GM12878 (cell line): ENCODE results near the gene OR13C4. TPM values are rescaled to one million over a fixed set of nuclear protein-coding genes. Genes with fewer than 3 reads are reported as not detected.

ENCODE experiments used
- ATAC-seq: fragments of 200-7000 bp; cut with Tn5 transposase; 3 replicates; pipeline ENCODE4 v1.9.1; 2020; ENCODE audit warnings: mild to moderate bottlenecking, moderate library complexity
- Bru-seq: library from RNA; stranded (reverse); fragments of 400-500 nt; gene quantifications from one replicate; lab custom pipeline; 2021; lab: Mats Ljungman, UMichigan
- BruChase-seq, 2 experiments: library from RNA; stranded (reverse); fragments of 400-500 nt; gene quantifications; one replicate each; lab custom pipeline; 2021; lab: Mats Ljungman, UMichigan
- BruUV-seq: library from RNA; stranded (reverse); fragments of 400-500 nt; replicated peaks from 2 replicates; lab custom pipeline; 2021; lab: Mats Ljungman, UMichigan
- CTCF ChIA-PET: fragments of 300-600 bp; sonication (Branson Sonifier 250); formaldehyde crosslinking; extraction: SDS; loops from one replicate; lab custom pipeline; 2021; ENCODE audit warnings: inconsistent platforms; lab: Yijun Ruan, JAX
- POLR2A ChIA-PET: fragments of 350-600 bp; formaldehyde crosslinking; extraction: SDS; loops from one replicate; lab custom pipeline; 2021; ENCODE audit warnings: inconsistent platforms; lab: Charles Lee
- RAD21 ChIA-PET: fragments of 300-600 bp; sonication (Branson Sonifier 250); formaldehyde crosslinking; loops from one replicate; lab custom pipeline; 2023; ENCODE audit warnings: antibody characterized with exemption; ENCODE audit not compliant: unreplicated experiment; lab: Charles Lee
- SMC1A ChIA-PET: fragments of 300-600 bp; sonication (Branson Sonifier 250); formaldehyde crosslinking; loops from one replicate; lab custom pipeline; 2023; ENCODE audit not compliant: unreplicated experiment, uncharacterized antibody; lab: Charles Lee
- DNase-seq: peaks from one replicate; pipeline ENCODE4 v3.0.0-alpha.2; 2011; ENCODE audit warnings: low read depth, low spot score
- FAIRE-seq: peaks from 3 replicates; lab custom pipeline; 2011; peaks lifted over from hg19 to GRCh38; lab: Jason Lieb, UNC
- H2AFZ ChIP-seq: 2 replicates; pipeline ENCODE4 v1.6.0; 2011; ENCODE audit warnings: low read depth, low read length, control low read depth; ENCODE audit not compliant: control insufficient read depth
- H3K27ac ChIP-seq: 2 replicates; pipeline ENCODE4 v1.5.1; 2011; ENCODE audit warnings: control low read depth; ENCODE audit not compliant: control insufficient read depth, insufficient read depth
- H3K27me3 ChIP-seq, 2 experiments: replicated peaks in 1 of 2; 2 replicates each; pipeline versions ENCODE4 v1.6.0 to v1.6.1; 2011; ENCODE audit warnings: low read length in 1 of 2; ENCODE audit not compliant: control insufficient read depth in 2 of 2, insufficient read depth in 2 of 2
- H3K36me3 ChIP-seq, 2 experiments: 2 replicates each; pipeline ENCODE4 v1.5.1; 2011; ENCODE audit warnings: low read length in 1 of 2; ENCODE audit not compliant: control insufficient read depth in 2 of 2, insufficient read depth in 2 of 2
- H3K4me1 ChIP-seq: 2 replicates; pipeline ENCODE4 v1.6.1; 2011; ENCODE audit warnings: mild to moderate bottlenecking, low read length, moderate library complexity, mixed read lengths; ENCODE audit not compliant: control insufficient read depth, insufficient read depth
- H3K4me2 ChIP-seq: 2 replicates; pipeline ENCODE4 v1.6.0; 2011; ENCODE audit warnings: control low read depth; ENCODE audit not compliant: control insufficient read depth, insufficient read depth
- H3K4me3 ChIP-seq: fragments of 200-600 bp; sonication (generic); 2 replicates; pipeline ENCODE4 v1.5.1; 2016
- H3K79me2 ChIP-seq: 2 replicates; pipeline ENCODE4 v1.6.0; 2011; ENCODE audit warnings: low read length; ENCODE audit not compliant: control insufficient read depth, insufficient read depth
- H3K9ac ChIP-seq: 2 replicates; pipeline ENCODE4 v1.8.0; 2011; ENCODE audit warnings: low read length, control low read depth, mixed read lengths; ENCODE audit not compliant: control insufficient read depth, insufficient read depth
- H3K9me3 ChIP-seq: replicated peaks from 3 replicates; pipeline ENCODE4 v1.5.1; 2011; ENCODE audit warnings: mild to moderate bottlenecking, low read length; ENCODE audit not compliant: control insufficient read depth, insufficient read depth
- H4K20me1 ChIP-seq: 2 replicates; pipeline ENCODE4 v1.6.0; 2011; ENCODE audit not compliant: control insufficient read depth, insufficient read depth
- ATF3 ChIP-seq: IDR thresholded peaks from 2 replicates; pipeline ENCODE4 v1.6.1; 2011; ENCODE audit warnings: low read depth, mild to moderate bottlenecking, low read length, moderate library complexity, borderline replicate concordance; ENCODE audit errors: extremely low read depth
- CBFB ChIP-seq: IDR thresholded peaks from 2 replicates; pipeline ENCODE4 v1.6.1; 2016; ENCODE audit warnings: antibody characterized with exemption, low read depth
- E2F8 ChIP-seq: fragments of 450-650 bp; IDR thresholded peaks from 2 replicates; pipeline ENCODE4 v1.6.1; 2018; ENCODE audit warnings: mild to moderate bottlenecking, low read depth, moderate library complexity; ENCODE audit not compliant: partially characterized antibody
- ESRRA ChIP-seq: IDR thresholded peaks from 2 replicates; pipeline ENCODE4 v1.6.1; 2012; ENCODE audit warnings: mild to moderate bottlenecking, low read length, improper control_type of control experiment
- HCFC1 ChIP-seq: fragments of 150-350 bp; IDR thresholded peaks from 2 replicates; pipeline ENCODE4 v1.6.1; 2014; ENCODE audit warnings: low read length
- IRF4 ChIP-seq: IDR thresholded peaks from 2 replicates; pipeline ENCODE4 v1.6.1; 2011; ENCODE audit warnings: low read depth, low read length
- MYB ChIP-seq: fragments of 150-350 bp; IDR thresholded peaks from 2 replicates; pipeline ENCODE4 v1.6.1; 2014; ENCODE audit warnings: mild to moderate bottlenecking, low read depth, low read length, borderline replicate concordance
- MYC ChIP-seq: IDR thresholded peaks from 2 replicates; pipeline ENCODE4 v1.6.1; 2011; ENCODE audit warnings: mild to moderate bottlenecking, low read length, moderate library complexity, inconsistent platforms; ENCODE audit not compliant: insufficient read depth, insufficient replicate concordance, insufficient read length, severe bottlenecking
- RELA ChIP-seq: fragments of 450-650 bp; IDR thresholded peaks from 2 replicates; pipeline ENCODE4 v1.8.0; 2014; ENCODE audit warnings: borderline replicate concordance; ENCODE audit not compliant: partially characterized antibody
- SMAD1 ChIP-seq: fragments of 450-650 bp; IDR thresholded peaks from 2 replicates; pipeline ENCODE4 v1.6.1; 2018; ENCODE audit warnings: mild to moderate bottlenecking, low read depth; ENCODE audit not compliant: partially characterized antibody
- STAT3 ChIP-seq: IDR thresholded peaks from 2 replicates; pipeline ENCODE4 v1.6.1; 2011; ENCODE audit warnings: low read depth, low read length, improper control_type of control experiment
- YY1 ChIP-seq: IDR thresholded peaks from 2 replicates; pipeline ENCODE4 v1.6.1; 2011; ENCODE audit warnings: low read depth, mild to moderate bottlenecking, low read length
- ZBTB4 ChIP-seq: fragments of 450-650 bp; formaldehyde crosslinking; IDR thresholded peaks from 2 replicates; pipeline ENCODE4 v1.4.0; 2022; ENCODE audit warnings: mild to moderate bottlenecking, moderate library complexity
- ZNF622 ChIP-seq: fragments of 450-650 bp; IDR thresholded peaks from 2 replicates; pipeline ENCODE4 v1.6.1; 2017; ENCODE audit warnings: mild to moderate bottlenecking, inconsistent platforms
- in situ Hi-C: fragments of 300-500 bp; cut with MboI; formaldehyde crosslinking; loops from 9 replicates; pipeline ENCODE4 v1.14.3; 2018; ENCODE audit warnings: mixed read lengths
- intact Hi-C: fragments of 100-400 bp; cut with micrococcal nuclease; formaldehyde crosslinking; loops from one replicate; pipeline ENCODE4 v1.14.2; 2022; ENCODE audit not compliant: unreplicated experiment
- long read RNA-seq, 2 experiments: library from polyadenylated mRNA; unstranded; transcript quantifications; one replicate each; pipeline ENCODE4 v2.0.0, GENCODE V29; 2019 to 2020
- polyA minus RNA-seq, 3 experiments: library from RNA; depleted of rRNA, polyadenylated mRNA; stranded (reverse); fragments of >200 nt; gene quantifications; 2 replicates each; pipeline ENCODE4 v1.2.3, GENCODE V29; 2011
- polyA plus RNA-seq, 11 experiments: library from polyadenylated mRNA; depleted of rRNA in 4 of 11; unstranded in 6 of 11; stranded (reverse) in 5 of 11; fragments of >200 nt; fragmentation: Nextera tagmentation in 4 of 11; fragmentation: Illumina TruSeq in 1 of 11; extraction: Ambion mirVana in 4 of 11; extraction: Trizol in 1 of 11; gene quantifications; 1 replicate in 1 of 11; 2 replicates in 10 of 11; pipeline versions ENCODE4 v1.2.1 to v1.2.3, GENCODE V29; 2011 to 2016; ENCODE audit warnings: inconsistent platforms in 2 of 11, missing spikeins in 2 of 11, low read depth in 1 of 11
- total RNA-seq, 4 experiments: library from RNA; depleted of rRNA in 3 of 4; stranded (reverse); fragments of >200 nt in 3 of 4; fragmentation: Illumina TruSeq in 1 of 4; extraction: Trizol in 1 of 4; gene quantifications; 2 replicates each; pipeline versions ENCODE4 v1.2.1 to v1.2.3, GENCODE V29; 2013 to 2021
- TF ChIP-seq, protein P1 (sequence below): IDR thresholded peaks from 2 replicates; pipeline ENCODE4 v1.6.1; 2012; ENCODE audit warnings: low read depth, low read length, improper control_type of control experiment

Gene OR13C4
- total RNA-seq (2013; cell fraction: nucleolus; rRNA removed), result 0.78 and 1.7 TPM in 2 replicates
- total RNA-seq (2014; rRNA removed), result 0.17 TPM in 1 of 2 replicates, not detected in the other
- total RNA-seq (2014; rRNA removed; fragmentation: Illumina TruSeq; extraction: Trizol), result not detected in 2 replicates
- total RNA-seq (2021), result not detected in 2 replicates
- polyA plus RNA-seq (2011; ENCODE audit: low read depth), result not detected
- 0.26 and 0.85 TPM in 2 replicates for polyA plus RNA-seq (2011; rRNA removed)
- not detected in 2 replicates for polyA plus RNA-seq (2011; cell fraction: cytosol; rRNA removed)
- 2.1 and 2.3 TPM in 2 replicates for polyA plus RNA-seq (2011; cell fraction: nucleus; rRNA removed)
- not detected in 2 replicates for polyA plus RNA-seq (2012)
- not detected in 2 replicates for polyA plus RNA-seq (2014; fragmentation: Illumina TruSeq; extraction: Trizol)
- not detected for polyA plus RNA-seq (2014; fragmentation: Nextera tagmentation; extraction: Ambion mirVana)
- not detected in 2 replicates for polyA plus RNA-seq (2014; rRNA removed)
- polyA plus RNA-seq (2016; fragmentation: Nextera tagmentation; extraction: Ambion mirVana), result not detected
- 24.7 and 24.9 TPM in 2 replicates for polyA minus RNA-seq (2011; rRNA and poly(A)+ RNA removed)
- not detected in 2 replicates for polyA minus RNA-seq (2011; cell fraction: cytosol; rRNA and poly(A)+ RNA removed)
- 38.2 and 52.0 TPM in 2 replicates for polyA minus RNA-seq (2011; cell fraction: nucleus; rRNA and poly(A)+ RNA removed)
- percentile 40 among the genes with signal in this experiment for Bru-seq, nascent RNA
- percentile 42 among the genes with signal in this experiment for BruChase-seq, experiment 1, labeled RNA remaining after a 6-hour chase
- BruChase-seq, experiment 2, labeled RNA remaining after a 2-hour chase, result percentile 50 among the genes with signal in this experiment
- long read RNA-seq, experiment 1, result 0 reads
- long read RNA-seq, experiment 2, result 0 reads

DNA sequence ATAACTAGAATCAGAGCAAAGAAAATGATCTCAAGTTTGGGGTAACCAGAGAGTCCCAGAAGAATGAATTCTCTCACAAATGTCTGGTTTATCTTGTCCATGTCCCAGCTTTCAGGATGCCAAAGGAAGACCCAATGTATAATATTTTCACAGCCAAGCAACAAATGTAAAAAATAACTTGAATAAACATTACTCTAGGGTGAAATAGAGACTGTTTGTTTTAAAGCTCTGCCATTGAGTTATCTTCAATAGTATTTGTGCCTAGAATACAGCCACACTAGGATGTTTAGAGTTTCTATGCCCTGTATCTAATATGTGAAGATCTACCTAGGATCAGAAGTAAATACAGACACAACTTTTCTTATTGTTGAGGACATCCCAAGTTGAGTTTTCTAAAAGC is at the start of gene OR13C4:
Gene OR13C4 (minus strand): TSS at position 101 of the 400 bp plus-strand sequence. CDS start 0 bp downstream, at position 101.
- FAIRE-seq (no peak), DNase-seq (no peak), ATAC-seq (no peak)
- no peaks in the 10 kb centered on the region for H3K79me2 ChIP-seq
- H4K20me1 ChIP-seq, result no peaks in the 10 kb centered on the region
- H3K4me1 ChIP-seq, result no peaks in the 10 kb centered on the region
- H3K36me3 ChIP-seq, result no peaks in the 10 kb centered on the region
- no peak within 1 kb of the TSS for H3K4me3 ChIP-seq
- CTCF ChIA-PET, result no interaction called here
- H2AFZ ChIP-seq, result no peak within 1 kb of the TSS
- POLR2A ChIA-PET, result no interaction called here
- no peaks in the 10 kb centered on the region for H3K9me3 ChIP-seq
- BruUV-seq, result no TSS peak
- intact Hi-C loops (no loop called here), in situ Hi-C loops (no loop called here)
- H3K9ac ChIP-seq, result no peak within 1 kb of the TSS
- no peaks in the 10 kb centered on the region for H3K27me3 ChIP-seq
- H3K27ac ChIP-seq, result no peak within 1 kb of the TSS
- SMC1A ChIA-PET, result interaction anchor here (0.9 kb wide), 1 partner anchor 14 kb away, joined by 3 read pairs; no protein-coding TSS in a partner anchor
- no peak within 1 kb of the TSS for H3K4me2 ChIP-seq
- RAD21 ChIA-PET, result no interaction called here
- TF ChIP-seq ESRRA (no peak), STAT3 (no peak), MYB (no peak), HCFC1 (no peak), E2F8 (no peak), CBFB (no peak), ZBTB4 (CRISPR knock-in tag) (no peak), ATF3 (no peak), SMAD1 (no peak), ZNF622 (no peak), YY1 (no peak), RELA (no peak), IRF4 (no peak), MYC (no peak)
- TF ChIP-seq, protein P1, sequence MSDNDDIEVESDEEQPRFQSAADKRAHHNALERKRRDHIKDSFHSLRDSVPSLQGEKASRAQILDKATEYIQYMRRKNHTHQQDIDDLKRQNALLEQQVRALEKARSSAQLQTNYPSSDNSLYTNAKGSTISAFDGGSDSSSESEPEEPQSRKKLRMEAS, result no peak
